GM13977 (cell line): Measurements from ENCODE around the gene SEMA3D.

ENCODE experiments used
- DNase-seq: peaks from one replicate; pipeline ENCODE4 v3.0.0; 2012; ENCODE audit warnings: low spot score
- CTCF ChIP-seq: IDR thresholded peaks from 2 replicates; pipeline ENCODE4 v1.5.1; 2012; ENCODE audit warnings: mild to moderate bottlenecking, control low read depth; ENCODE audit not compliant: insufficient read depth; ENCODE audit errors: extremely low read depth, missing control alignments
- in situ Hi-C: fragments of 300-500 bp; cut with MboI; formaldehyde crosslinking; loops from one replicate; pipeline ENCODE4 v1.12.0; 2022; ENCODE audit warnings: low sequenced_read_pairs, low pct_unique_long_range_greater_than_20kb, mixed read lengths, inconsistent platforms; ENCODE audit not compliant: unreplicated experiment

The SEMA3D gene

GRCh38 chr7:85160223-85160622 is 26.6 kb downstream of the SEMA3D start:
- TF ChIP-seq CTCF: no peak
- in situ Hi-C loops: no loop called here
- no peak for DNase-seq

GRCh38 chr7:85159003-85159402 is 27.9 kb downstream of the SEMA3D start:
- DNase-seq: no peak
- in situ Hi-C loops: no loop called here
- no peak for TF ChIP-seq CTCF

GRCh38 chr7:85156661-85157208 is 30.1 kb downstream of the SEMA3D start:
- TF ChIP-seq CTCF: no peak
- no peak for DNase-seq
- in situ Hi-C loops: no loop called here

- TF ChIP-seq CTCF: no peak
- DNase-seq: no peak
- in situ Hi-C loops: no loop called here
Measured at GRCh38 chr7:85154282-85154937, 32.4 kb downstream of the SEMA3D start.

GRCh38 chr7:85153715-85154114 is 33.1 kb downstream of the SEMA3D start:
- in situ Hi-C loops: no loop called here
- DNase-seq: no peak
- TF ChIP-seq CTCF: no peak

GRCh38 chr7:85150624-85151023 is 36.2 kb downstream of the SEMA3D start:
- in situ Hi-C loops: no loop called here
- no peak for TF ChIP-seq CTCF
- DNase-seq: no peak

GRCh38 chr7:85144771-85145170 is 42.1 kb downstream of the SEMA3D start:
- in situ Hi-C loops: no loop called here
- TF ChIP-seq CTCF: no peak
- no peak for DNase-seq
